PC-3 (cell line): ENCODE results near the gene GHRHR. TPM values are rescaled to one million over a fixed set of nuclear protein-coding genes. Genes with fewer than 3 reads are reported as not detected.

Source experiments
- ATAC-seq: fragments of 200-7000 bp; cut with Tn5 transposase; 2 replicates; pipeline ENCODE4 v1.9.1; 2020; ENCODE audit warnings: mild to moderate bottlenecking, moderate library complexity
- BruUV-seq: library from RNA; stranded (reverse); fragments of 400-500 nt; replicated peaks from 2 replicates; lab custom pipeline; 2021; lab: Mats Ljungman, UMichigan
- CTCF ChIA-PET: fragments of 300-600 bp; sonication (Branson Sonifier 250); formaldehyde crosslinking; loops from one replicate; lab custom pipeline; 2022; ENCODE audit warnings: antibody characterized with exemption; lab: Charles Lee
- POLR2A ChIA-PET: fragments of 300-600 bp; sonication (Branson Sonifier 250); formaldehyde crosslinking; loops from one replicate; lab custom pipeline; 2022; ENCODE audit warnings: antibody characterized with exemption; ENCODE audit not compliant: unreplicated experiment; lab: Charles Lee
- DNase-seq: peaks from one replicate; pipeline ENCODE4 v3.0.0-alpha.2; 2015
- H2AFZ ChIP-seq: fragments of 300-600 bp; sonication (generic); 2 replicates; pipeline ENCODE4 v1.6.0; 2016; ENCODE audit warnings: antibody characterized with exemption, low read length
- H3F3A ChIP-seq: fragments of 300-600 bp; sonication (generic); one replicate; pipeline ENCODE4 v1.6.0; 2017; ENCODE audit warnings: antibody characterized with exemption, low read length, control low read depth, mild to moderate bottlenecking; ENCODE audit not compliant: unreplicated experiment
- H3K27ac ChIP-seq: fragments of 300-600 bp; sonication (generic); 2 replicates; pipeline ENCODE4 v1.5.1; 2016; ENCODE audit warnings: mild to moderate bottlenecking, low read length
- H3K27me3 ChIP-seq: fragments of 300-600 bp; sonication (generic); 2 replicates; pipeline ENCODE4 v1.6.1; 2016; ENCODE audit warnings: low read length, mixed read lengths
- H3K36me3 ChIP-seq: fragments of 300-600 bp; sonication (generic); 2 replicates; pipeline ENCODE4 v1.6.1; 2016; ENCODE audit warnings: low read depth, mixed run types, low read length, mixed read lengths
- H3K4me1 ChIP-seq: fragments of 300-600 bp; sonication (generic); 2 replicates; pipeline ENCODE4 v1.5.1; 2016; ENCODE audit warnings: low read length; ENCODE audit not compliant: insufficient read depth
- H3K4me2 ChIP-seq: fragments of 300-600 bp; sonication (generic); 2 replicates; pipeline ENCODE4 v1.6.0; 2016; ENCODE audit warnings: low read length
- H3K4me3 ChIP-seq: fragments of 300-600 bp; sonication (generic); 2 replicates; pipeline ENCODE4 v1.5.1; 2016; ENCODE audit warnings: mild to moderate bottlenecking, low read length, mixed read lengths
- H3K79me2 ChIP-seq: fragments of 300-600 bp; sonication (generic); 2 replicates; pipeline ENCODE4 v1.6.1; 2017; ENCODE audit warnings: low read length, mixed read lengths
- H3K9ac ChIP-seq: fragments of 300-600 bp; sonication (generic); 2 replicates; pipeline ENCODE4 v1.6.0; 2016; ENCODE audit warnings: mild to moderate bottlenecking, low read length
- H3K9me2 ChIP-seq: fragments of 300-600 bp; sonication (generic); replicated peaks from 2 replicates; pipeline ENCODE4 v1.6.1; 2016; ENCODE audit warnings: mixed run types, low read length, mixed read lengths
- H3K9me3 ChIP-seq: fragments of 300-600 bp; sonication (generic); 2 replicates; pipeline ENCODE4 v1.6.1; 2016; ENCODE audit warnings: low read length, mixed read lengths
- H4K20me1 ChIP-seq: fragments of 300-600 bp; sonication (generic); 2 replicates; pipeline ENCODE4 v1.6.1; 2016; ENCODE audit warnings: low read length, mixed read lengths
- CTCF ChIP-seq: fragments of 300-600 bp; sonication (generic); conservative IDR thresholded peaks from 2 replicates; pipeline ENCODE4 v1.5.1; 2017; ENCODE audit warnings: antibody characterized with exemption, low read depth, mild to moderate bottlenecking, low read length
- EZH2 ChIP-seq: fragments of 300-600 bp; sonication (generic); IDR thresholded peaks from one replicate; pipeline ENCODE4 v1.6.1; 2017; ENCODE audit warnings: antibody characterized with exemption, mild to moderate bottlenecking, low read length; ENCODE audit not compliant: unreplicated experiment
- EZH2phosphoT487 ChIP-seq: fragments of 300-600 bp; sonication (generic); IDR thresholded peaks from 2 replicates; pipeline ENCODE4 v1.6.1; 2018; ENCODE audit warnings: mild to moderate bottlenecking, antibody characterized with exemption, low read length, borderline replicate concordance
- intact Hi-C: fragments of 100-400 bp; cut with micrococcal nuclease; formaldehyde crosslinking; loops from 2 replicates; pipeline ENCODE4 v1.9.0; 2023
- total RNA-seq: library from RNA; depleted of rRNA; stranded (reverse); fragments of >200 nt; gene quantifications from 2 replicates; pipeline ENCODE4 v1.2.3, GENCODE V29; 2014

Gene GHRHR
- total RNA-seq, 1 experiment from 2014 or later, result not detected

GRCh38 chr7:30986738-30987137, 23.0 kb downstream of the GHRHR start:
- Histone ChIP-seq H3K4me2 (no peak overlapping the region), H2AFZ (no peak overlapping the region), H3K27ac (no peak overlapping the region), H3K27me3 (peaks cover 3% of the 10 kb centered on the region; the same call in 1 of the 2 replicates), H3K9me2 (no peaks in the 10 kb centered on the region), H3K79me2 (no peaks in the 10 kb centered on the region), H3K9me3 (no peaks in the 10 kb centered on the region), H3K4me1 (peaks cover 7% of the 10 kb centered on the region; the same call in 1 of the 2 replicates), H3F3A (no peaks in the 10 kb centered on the region), H3K4me3 (no peak overlapping the region), H3K9ac (no peak overlapping the region), H3K36me3 (no peaks in the 10 kb centered on the region), H4K20me1 (no peaks in the 10 kb centered on the region)
- no peak for ATAC-seq
- no peak for TF ChIP-seq EZH2
- no peak for TF ChIP-seq CTCF
- no peak for TF ChIP-seq EZH2phosphoT487
- ChIA-PET POLR2A (no interaction called here), CTCF (no interaction called here)
- no TSS peak for BruUV-seq
- intact Hi-C loops, result no loop called here
- DNase-seq, result no peak

- Histone ChIP-seq H3K4me1 (peaks cover 7% of the 10 kb centered on the region; the same call in 1 of the 2 replicates), H3K4me3 (no peak overlapping the region), H3K27me3 (no peaks in the 10 kb centered on the region), H2AFZ (no peak overlapping the region), H4K20me1 (no peaks in the 10 kb centered on the region), H3K9ac (no peak overlapping the region), H3K9me3 (no peaks in the 10 kb centered on the region), H3K9me2 (no peaks in the 10 kb centered on the region), H3K79me2 (no peaks in the 10 kb centered on the region), H3K27ac (no peak overlapping the region), H3K36me3 (no peaks in the 10 kb centered on the region), H3K4me2 (no peak overlapping the region), H3F3A (no peaks in the 10 kb centered on the region)
- no TSS peak for BruUV-seq
- POLR2A ChIA-PET, result no interaction called here
- CTCF ChIA-PET, result no interaction called here
- no peak for TF ChIP-seq EZH2
- TF ChIP-seq CTCF, result no peak
- TF ChIP-seq EZH2phosphoT487, result no peak
- DNase-seq (no peak), ATAC-seq (no peak)
- intact Hi-C loops, result no loop called here
Measured at GRCh38 chr7:30987178-30987577, 23.4 kb downstream of the GHRHR start.

- CTCF ChIA-PET, result no interaction called here
- H3K27me3 ChIP-seq, result no peaks in the 10 kb centered on the region
- no peaks in the 10 kb centered on the region for H3F3A ChIP-seq
- no peak overlapping the region for H2AFZ ChIP-seq
- POLR2A ChIA-PET, result no interaction called here
- no peaks in the 10 kb centered on the region for H4K20me1 ChIP-seq
- ATAC-seq (no peak), DNase-seq (no peak)
- H3K27ac ChIP-seq, result no peak overlapping the region
- intact Hi-C loops, result no loop called here
- H3K4me1 ChIP-seq, result peaks cover 7% of the 10 kb centered on the region; the same call in 1 of the 2 replicates
- H3K9me3 ChIP-seq, result no peaks in the 10 kb centered on the region
- TF ChIP-seq CTCF (no peak), EZH2phosphoT487 (no peak), EZH2 (no peak)
- H3K9ac ChIP-seq, result no peak overlapping the region
- H3K79me2 ChIP-seq, result no peaks in the 10 kb centered on the region
- no TSS peak for BruUV-seq
- no peak overlapping the region for H3K4me2 ChIP-seq
- H3K36me3 ChIP-seq, result no peaks in the 10 kb centered on the region
- no peaks in the 10 kb centered on the region for H3K9me2 ChIP-seq
- no peak overlapping the region for H3K4me3 ChIP-seq
Measured at GRCh38 chr7:30987936-30988335, 24.2 kb downstream of the GHRHR start.
